ENCODE data around the gene NRCAM.

DNA sequence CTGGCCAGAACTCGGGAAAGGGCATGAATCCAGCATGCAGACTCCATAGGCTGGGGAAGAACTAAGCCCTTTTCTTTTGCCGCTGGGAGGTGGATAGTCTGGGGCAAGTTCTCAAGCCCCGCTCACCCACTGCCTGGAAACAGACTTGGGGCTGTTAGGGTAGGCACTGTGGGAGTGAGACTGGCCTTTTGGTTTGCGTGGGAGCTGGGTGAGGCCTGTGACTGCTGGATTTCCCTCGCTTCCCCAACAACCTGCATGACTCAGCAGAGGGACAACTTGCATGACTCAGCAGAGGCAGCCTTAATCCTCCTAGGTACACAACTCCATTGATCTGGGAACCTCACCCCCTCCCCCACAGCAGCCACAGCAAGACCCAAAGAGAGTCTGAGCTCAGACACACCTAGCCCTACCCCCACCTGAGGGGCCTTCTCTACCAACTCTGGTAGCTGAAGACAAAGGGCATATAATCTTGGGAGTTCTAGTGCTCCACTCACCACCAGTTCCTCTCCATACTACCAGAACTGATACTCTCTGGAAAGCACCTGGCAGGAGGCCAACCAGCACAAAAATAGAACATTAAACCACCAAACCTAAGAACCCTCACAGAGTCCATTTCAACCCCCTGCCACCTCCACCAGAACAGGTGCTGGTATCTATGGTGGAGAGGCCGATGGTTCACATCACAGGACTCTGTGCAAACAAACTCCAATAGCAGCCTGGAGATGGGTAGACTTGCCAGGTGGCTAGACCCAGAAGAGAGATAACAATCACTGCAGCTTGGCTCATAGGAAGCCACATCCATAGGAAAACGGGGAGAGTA is 244.6 kb downstream of the NRCAM start:
- TF ChIP-seq POLR2A (IDR thresholded peaks at IDR 0.05; ENCODE audit: low read length): no peak
- TF ChIP-seq GATA1 (IDR thresholded peaks at IDR 0.05; ENCODE audit: low read depth, low read length): no peak
